Measurements from ENCODE around the gene STXBP6. TPM values are rescaled to one million over a fixed set of nuclear protein-coding genes. Genes with fewer than 3 reads are reported as not detected.
A peak's percentile ranks its signal among the peaks of the same experiment; 100 is the strongest.

STXBP6 gene
- total and polyA plus RNA-seq, 2 of the 13 experiments (the other 11 are each of a cell fraction or from before 2014, with no cell fraction given) = 35.3 to 42.8 TPM

DNA sequence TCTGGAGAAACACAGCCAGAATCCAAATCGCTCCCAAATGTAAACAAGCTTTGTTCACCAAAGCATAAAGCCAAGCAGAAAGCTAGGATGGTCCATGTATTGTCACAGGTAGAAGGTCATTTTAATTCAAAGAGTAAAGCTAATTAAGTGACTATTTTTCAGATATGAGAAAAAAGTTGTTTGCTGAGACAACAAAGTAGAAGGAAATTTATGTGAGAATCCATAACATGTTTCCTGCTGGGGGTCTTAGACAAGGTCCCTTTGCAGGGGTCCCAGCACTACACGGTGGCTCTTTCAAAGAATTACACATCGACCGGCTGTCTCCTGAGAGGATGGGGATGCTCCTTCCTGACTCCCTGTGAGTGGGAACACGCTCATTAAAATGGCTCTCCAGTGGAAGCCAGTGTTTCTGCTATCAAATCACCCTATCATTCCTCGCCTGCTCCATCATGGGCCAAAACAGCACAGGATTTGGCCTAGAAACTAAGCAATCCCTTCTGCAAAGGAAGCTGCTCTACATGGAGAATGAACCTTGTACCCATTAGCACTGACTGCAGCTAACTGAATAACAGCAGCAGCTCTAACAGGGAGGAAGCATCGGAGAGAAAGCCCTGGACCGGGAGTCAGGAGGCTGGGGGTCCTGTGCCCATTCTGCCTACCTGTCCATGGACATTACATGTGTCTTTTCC lies 175.3 kb downstream of the STXBP6 start (continued):
- TF ChIP-seq AKAP8 (CRISPR knock-in tag; IDR thresholded peaks at IDR 0.05) = no peak
- no peak for TF ChIP-seq TMF1 (CRISPR knock-in tag; IDR thresholded peaks at IDR 0.05; ENCODE audit: low read depth)
- TF ChIP-seq U2AF2 (IDR thresholded peaks at IDR 0.05; ENCODE audit: low read depth, low read length) = no peak
- TF ChIP-seq ZNF605 (CRISPR knock-in tag; IDR thresholded peaks at IDR 0.05) = no peak
- TF ChIP-seq SALL2 (CRISPR knock-in tag; IDR thresholded peaks at IDR 0.05) = no peak
- TF ChIP-seq NR2F1 (CRISPR knock-in tag; IDR thresholded peaks at IDR 0.05) = no peak
- TF ChIP-seq NRL (CRISPR knock-in tag; IDR thresholded peaks at IDR 0.05; ENCODE audit: borderline replicate concordance) = no peak
- TF ChIP-seq, protein P1, sequence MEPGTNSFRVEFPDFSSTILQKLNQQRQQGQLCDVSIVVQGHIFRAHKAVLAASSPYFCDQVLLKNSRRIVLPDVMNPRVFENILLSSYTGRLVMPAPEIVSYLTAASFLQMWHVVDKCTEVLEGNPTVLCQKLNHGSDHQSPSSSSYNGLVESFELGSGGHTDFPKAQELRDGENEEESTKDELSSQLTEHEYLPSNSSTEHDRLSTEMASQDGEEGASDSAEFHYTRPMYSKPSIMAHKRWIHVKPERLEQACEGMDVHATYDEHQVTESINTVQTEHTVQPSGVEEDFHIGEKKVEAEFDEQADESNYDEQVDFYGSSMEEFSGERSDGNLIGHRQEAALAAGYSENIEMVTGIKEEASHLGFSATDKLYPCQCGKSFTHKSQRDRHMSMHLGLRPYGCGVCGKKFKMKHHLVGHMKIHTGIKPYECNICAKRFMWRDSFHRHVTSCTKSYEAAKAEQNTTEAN (CRISPR knock-in tag; conservative IDR thresholded peaks at IDR 0.05) = no peak
- TF ChIP-seq SPEN (CRISPR knock-in tag; IDR thresholded peaks at IDR 0.05; ENCODE audit: low read depth) = no peak; the same call in 1 of the 2 replicates
- no peak for TF ChIP-seq ZNF329 (CRISPR knock-in tag; IDR thresholded peaks at IDR 0.05; ENCODE audit: low read depth)
- no peak for TF ChIP-seq NR0B2 (CRISPR knock-in tag; IDR thresholded peaks at IDR 0.05)
- TF ChIP-seq, protein P2, sequence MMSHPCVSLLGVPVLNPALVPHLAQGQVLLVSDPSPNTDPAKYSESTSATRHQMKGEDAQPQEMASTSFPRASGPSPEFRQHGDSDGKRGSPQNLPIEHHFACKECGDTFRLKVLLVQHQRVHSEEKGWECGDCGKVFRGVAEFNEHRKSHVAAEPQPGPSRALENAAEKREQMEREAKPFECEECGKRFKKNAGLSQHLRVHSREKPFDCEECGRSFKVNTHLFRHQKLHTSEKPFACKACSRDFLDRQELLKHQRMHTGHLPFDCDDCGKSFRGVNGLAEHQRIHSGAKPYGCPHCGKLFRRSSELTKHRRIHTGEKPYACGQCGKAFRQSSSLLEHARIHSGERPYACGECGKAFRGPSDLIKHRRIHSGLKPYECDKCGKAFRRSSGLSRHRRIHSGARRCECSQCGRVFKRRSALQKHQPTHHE (CRISPR knock-in tag; IDR thresholded peaks at IDR 0.05; ENCODE audit: borderline replicate concordance) = no peak
- TF ChIP-seq ATF7 (IDR thresholded peaks at IDR 0.05) = no peak
- TF ChIP-seq ATF7 (CRISPR knock-in tag; IDR thresholded peaks at IDR 0.05) = no peak
- TF ChIP-seq ARNT2 (CRISPR knock-in tag; IDR thresholded peaks at IDR 0.05; ENCODE audit: low read depth) = no peak
- TF ChIP-seq ZNF569 (CRISPR knock-in tag; IDR thresholded peaks at IDR 0.05; ENCODE audit: borderline replicate concordance) = no peak
- TF ChIP-seq, protein P3, sequence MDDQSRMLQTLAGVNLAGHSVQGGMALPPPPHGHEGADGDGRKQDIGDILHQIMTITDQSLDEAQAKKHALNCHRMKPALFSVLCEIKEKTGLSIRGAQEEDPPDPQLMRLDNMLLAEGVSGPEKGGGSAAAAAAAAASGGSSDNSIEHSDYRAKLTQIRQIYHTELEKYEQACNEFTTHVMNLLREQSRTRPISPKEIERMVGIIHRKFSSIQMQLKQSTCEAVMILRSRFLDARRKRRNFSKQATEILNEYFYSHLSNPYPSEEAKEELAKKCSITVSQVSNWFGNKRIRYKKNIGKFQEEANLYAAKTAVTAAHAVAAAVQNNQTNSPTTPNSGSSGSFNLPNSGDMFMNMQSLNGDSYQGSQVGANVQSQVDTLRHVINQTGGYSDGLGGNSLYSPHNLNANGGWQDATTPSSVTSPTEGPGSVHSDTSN (CRISPR knock-in tag; IDR thresholded peaks at IDR 0.05; ENCODE audit: borderline replicate concordance) = no peak
- TF ChIP-seq SATB2 (CRISPR knock-in tag; IDR thresholded peaks at IDR 0.05) = no peak
- TF ChIP-seq E2F1 (CRISPR knock-in tag; IDR thresholded peaks at IDR 0.05) = no peak
- TF ChIP-seq SRSF4 (IDR thresholded peaks at IDR 0.05; ENCODE audit: low read depth, low read length, poor library complexity, severe bottlenecking) = no peak
- no peak for TF ChIP-seq RAD51 (IDR thresholded peaks at IDR 0.05; ENCODE audit: borderline replicate concordance)
- TF ChIP-seq HHEX (CRISPR knock-in tag; IDR thresholded peaks at IDR 0.05) = no peak; the same call in 1 of the 2 replicates
- peak; percentile 67; the same call in 1 of the 2 replicates for TF ChIP-seq SOX5 (CRISPR knock-in tag; IDR thresholded peaks at IDR 0.05; ENCODE audit: borderline replicate concordance)

All from HepG2 (cell line).